KOPT-K1 (cell line): ENCODE data around the gene EML1.

ENCODE experiments used
- H3K27ac ChIP-seq: fragments of 200-600 bp; sonication (generic); 2 replicates; pipeline ENCODE4 v1.5.1; 2016; ENCODE audit warnings: antibody characterized with exemption, mild to moderate bottlenecking, low read depth, low read length; ENCODE audit not compliant: poor library complexity, severe bottlenecking
- H3K36me3 ChIP-seq: fragments of 200-600 bp; sonication (generic); 2 replicates; pipeline ENCODE4 v1.5.1; 2017; ENCODE audit warnings: antibody characterized with exemption, mild to moderate bottlenecking, low read length, moderate library complexity; ENCODE audit not compliant: insufficient read depth
- H3K9me3 ChIP-seq: fragments of 200-600 bp; sonication (generic); 2 replicates; pipeline ENCODE4 v1.5.1; 2017; ENCODE audit warnings: antibody characterized with exemption, low read length, mild to moderate bottlenecking; ENCODE audit not compliant: insufficient read depth, poor library complexity, severe bottlenecking

EML1 gene

DNA sequence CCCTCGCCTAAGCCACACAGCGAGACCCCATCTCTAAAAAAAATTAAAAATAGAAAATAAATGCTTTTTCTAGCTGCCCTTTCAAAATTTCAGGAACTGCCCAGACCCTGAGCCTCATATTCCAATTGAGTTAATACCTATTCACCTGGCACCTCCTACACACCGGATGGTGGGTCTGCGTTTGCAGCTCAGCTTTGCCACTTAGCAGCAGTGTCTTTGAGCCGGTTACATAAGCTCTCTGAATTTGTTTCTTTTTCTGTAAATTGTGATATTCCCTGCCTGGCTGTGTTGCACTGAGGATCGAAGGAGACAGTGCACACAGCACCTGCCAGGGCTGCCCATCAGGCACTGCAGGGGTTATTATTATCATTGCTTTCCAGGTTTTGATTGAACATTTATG, 125.6 kb downstream of the EML1 start:
- Histone ChIP-seq H3K27ac (no peak overlapping the region), H3K9me3 (no peaks in the 10 kb centered on the region), H3K36me3 (no peaks in the 10 kb centered on the region)

DNA sequence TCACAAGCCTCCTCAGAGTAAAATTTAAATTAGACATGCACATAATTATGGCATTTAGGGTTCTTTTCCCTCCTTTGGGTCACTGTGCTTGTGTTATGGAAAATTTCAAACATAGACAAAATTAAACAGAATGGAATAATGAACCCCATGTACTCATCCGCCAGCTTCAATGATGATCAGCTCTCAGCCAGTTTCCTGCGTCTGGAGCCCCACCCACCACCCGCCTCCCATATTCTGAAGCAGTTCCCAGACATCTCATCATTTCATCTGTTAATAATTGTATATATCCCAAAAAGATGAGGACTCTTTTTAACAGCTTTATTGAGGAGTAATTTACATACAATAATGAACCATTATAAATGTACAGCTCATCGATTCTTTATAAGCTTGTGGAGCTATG, 128.2 kb downstream of the EML1 start:
- no peaks in the 10 kb centered on the region for H3K9me3 ChIP-seq
- no peaks in the 10 kb centered on the region for H3K36me3 ChIP-seq
- no peak overlapping the region for H3K27ac ChIP-seq

- Histone ChIP-seq H3K27ac (no peak overlapping the region), H3K9me3 (no peaks in the 10 kb centered on the region), H3K36me3 (no peaks in the 10 kb centered on the region)
Observed at GRCh38 chr14:99924379-99924778, 131.2 kb downstream of the EML1 start.

DNA sequence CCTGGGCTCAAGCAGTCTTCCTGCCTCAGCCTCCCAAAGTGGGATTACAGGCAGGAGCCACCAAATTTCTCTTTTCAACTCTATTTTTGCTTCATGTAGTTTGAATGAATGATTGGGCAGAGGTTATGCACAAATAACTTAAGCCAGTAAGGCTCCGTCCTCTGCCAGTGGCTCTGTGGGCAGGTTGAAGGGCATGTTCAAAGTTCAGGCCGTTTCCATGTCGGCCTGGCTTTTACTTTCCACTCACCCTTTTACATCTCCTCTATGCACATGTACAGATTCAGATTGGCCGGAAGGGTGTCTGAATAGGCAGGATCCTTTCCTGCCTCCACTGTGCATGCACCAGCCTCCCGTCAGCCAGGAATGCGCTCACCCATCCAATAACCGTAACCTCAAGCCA, 132.3 kb downstream of the EML1 start:
- Histone ChIP-seq H3K36me3 (no peaks in the 10 kb centered on the region), H3K9me3 (no peaks in the 10 kb centered on the region), H3K27ac (no peak overlapping the region)

- Histone ChIP-seq H3K36me3 (no peaks in the 10 kb centered on the region), H3K27ac (no peak overlapping the region), H3K9me3 (no peaks in the 10 kb centered on the region)
Observed at GRCh38 chr14:99928963-99929362, 135.8 kb downstream of the EML1 start.

DNA sequence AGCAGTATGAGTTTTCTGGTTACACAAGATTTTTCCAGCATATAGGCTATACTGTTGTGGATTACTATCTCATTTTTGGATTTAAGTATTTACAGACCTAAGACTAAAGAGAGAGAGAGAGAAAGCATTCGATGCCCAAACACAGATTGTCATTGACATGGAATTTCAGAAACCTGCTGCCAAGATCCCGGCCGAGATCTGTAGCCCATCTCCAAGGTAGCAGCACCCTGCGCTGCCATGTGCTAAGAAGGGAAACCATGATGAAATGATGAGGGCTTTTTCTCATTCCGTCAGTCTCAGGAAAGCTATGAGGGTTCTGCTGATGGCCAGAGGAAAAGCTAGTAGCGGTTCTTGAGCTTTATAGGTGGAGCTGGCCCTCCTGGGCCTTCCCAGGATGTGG, 136.4 kb downstream of the EML1 start:
- Histone ChIP-seq H3K27ac (no peak overlapping the region), H3K36me3 (no peaks in the 10 kb centered on the region), H3K9me3 (no peaks in the 10 kb centered on the region)

- no peak overlapping the region for H3K27ac ChIP-seq
Observed at GRCh38 chr14:99930420-99931274, 137.4 kb downstream of the EML1 start.

DNA sequence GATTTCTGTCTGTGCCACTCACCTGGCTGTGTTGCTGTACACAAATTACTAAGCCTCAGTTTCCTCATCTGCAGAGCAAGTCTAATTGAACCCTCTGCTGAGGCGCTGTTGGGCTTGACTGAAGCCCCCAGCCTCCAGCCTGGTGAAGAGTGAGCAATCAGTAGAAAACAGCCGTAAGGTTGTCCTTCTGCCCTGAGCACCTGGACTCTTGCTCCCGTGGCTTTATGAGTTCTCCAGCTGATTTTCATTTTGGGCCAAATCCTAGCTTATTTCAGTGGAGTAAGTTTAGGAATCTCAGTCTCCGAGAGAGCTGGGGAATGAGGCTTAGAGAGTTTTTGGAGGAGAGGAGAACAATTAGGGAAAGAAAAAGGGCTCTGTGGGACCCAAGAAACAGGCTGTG, 138.1 kb downstream of the EML1 start:
- Histone ChIP-seq H3K36me3 (no peaks in the 10 kb centered on the region), H3K9me3 (no peaks in the 10 kb centered on the region), H3K27ac (no peak overlapping the region)

More at GRCh38 chr14:99930420-99931274, 137.4 kb downstream of the EML1 start:
- Histone ChIP-seq H3K9me3 (no peaks in the 10 kb centered on the region), H3K36me3 (no peaks in the 10 kb centered on the region)

- Histone ChIP-seq H3K27ac (no peak overlapping the region), H3K9me3 (no peaks in the 10 kb centered on the region), H3K36me3 (no peaks in the 10 kb centered on the region)
Observed at GRCh38 chr14:99936056-99936455, 142.8 kb downstream of the EML1 start.

DNA sequence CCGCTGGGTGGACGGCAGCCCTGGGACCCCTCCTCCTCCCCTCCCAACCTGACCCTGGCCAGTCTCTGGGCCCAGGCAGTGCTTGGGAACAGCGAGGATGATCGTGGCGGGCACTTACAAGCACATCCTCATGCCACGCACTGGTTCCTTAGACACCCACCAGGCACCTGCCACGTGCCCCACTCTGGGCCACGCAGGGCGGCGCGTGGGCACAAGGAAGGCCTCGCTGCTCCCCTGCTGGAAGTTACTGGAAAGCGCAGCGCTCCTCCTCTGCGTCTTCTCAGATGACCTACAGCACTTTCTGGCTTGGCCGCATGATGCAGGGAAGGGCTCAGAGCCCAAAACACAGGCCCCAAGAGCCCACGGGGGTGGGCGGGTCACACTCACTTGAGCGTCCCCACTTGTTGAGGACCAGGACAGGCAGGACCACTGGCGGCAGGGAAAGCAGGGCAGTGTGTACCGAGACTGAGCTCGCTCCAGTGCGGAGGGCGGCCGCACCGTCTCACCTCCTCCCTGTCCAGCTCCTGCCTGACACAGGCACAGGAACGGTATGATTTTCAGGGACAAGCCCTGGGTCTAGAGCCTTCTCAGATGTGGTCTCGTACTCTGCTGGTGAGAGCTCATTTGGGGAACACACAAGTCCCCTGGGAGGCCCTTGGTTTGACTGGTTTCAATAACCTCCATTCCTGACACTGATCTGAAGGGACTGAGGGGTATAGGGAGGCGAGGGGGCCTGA, 143.7 kb downstream of the EML1 start:
- H3K9me3 ChIP-seq: no peaks in the 10 kb centered on the region
- H3K27ac ChIP-seq: no peak overlapping the region
- H3K36me3 ChIP-seq: no peaks in the 10 kb centered on the region

- Histone ChIP-seq H3K27ac (no peak overlapping the region), H3K9me3 (no peaks in the 10 kb centered on the region), H3K36me3 (no peaks in the 10 kb centered on the region)
Observed at GRCh38 chr14:99937475-99938244, 144.4 kb downstream of the EML1 start.

- no peaks in the 10 kb centered on the region for H3K36me3 ChIP-seq
- no peaks in the 10 kb centered on the region for H3K9me3 ChIP-seq
- no peak overlapping the region for H3K27ac ChIP-seq
Observed at GRCh38 chr14:99938376-99938775, 145.2 kb downstream of the EML1 start.

- Histone ChIP-seq H3K36me3 (no peaks in the 10 kb centered on the region), H3K27ac (no peak overlapping the region), H3K9me3 (no peaks in the 10 kb centered on the region)
Observed at GRCh38 chr14:99938896-99939295, 145.7 kb downstream of the EML1 start.

- no peaks in the 10 kb centered on the region for H3K9me3 ChIP-seq
- H3K36me3 ChIP-seq: no peaks in the 10 kb centered on the region
- no peak overlapping the region for H3K27ac ChIP-seq
Observed at GRCh38 chr14:99939421-99939820, 146.2 kb downstream of the EML1 start.

DNA sequence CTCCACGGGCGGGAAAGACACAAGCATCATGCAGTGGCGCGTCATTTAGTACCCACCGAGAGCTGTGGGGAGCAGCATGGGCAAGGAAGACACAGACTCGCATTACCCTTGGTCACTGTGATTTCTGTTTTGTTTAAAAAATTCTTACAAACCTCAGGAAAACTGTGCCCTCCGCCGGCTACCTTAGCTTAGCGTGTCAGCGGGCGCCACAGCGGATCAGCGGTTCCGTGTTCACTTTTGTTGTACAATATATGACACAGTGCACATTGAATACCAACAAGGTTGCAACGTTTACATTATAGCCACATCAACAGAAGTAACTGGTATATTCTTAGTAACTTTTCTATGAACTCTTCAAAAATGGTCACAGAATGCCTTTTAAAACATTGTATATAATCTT, 146.9 kb downstream of the EML1 start:
- no peaks in the 10 kb centered on the region for H3K36me3 ChIP-seq

More for the DNA sequence above, 146.9 kb downstream of the EML1 start:
- no peak overlapping the region for H3K27ac ChIP-seq
- no peaks in the 10 kb centered on the region for H3K9me3 ChIP-seq
